K562 (cell line): ENCODE measurements around the gene LIPH. TPM values are rescaled to one million over a fixed set of nuclear protein-coding genes. Genes with fewer than 3 reads are reported as not detected.

Experiments used
- DMBX1 ChIP-seq: fragments of 250-450 bp; sonication (Bioruptor Pico); IDR thresholded peaks from 2 replicates; pipeline ENCODE4 v1.8.0; 2022; ENCODE audit warnings: inconsistent platforms, mild to moderate bottlenecking, moderate library complexity, borderline replicate concordance
- OTX1 ChIP-seq: fragments of 450-650 bp; formaldehyde crosslinking; IDR thresholded peaks from 2 replicates; pipeline ENCODE4 v1.4.0; 2022; ENCODE audit warnings: mild to moderate bottlenecking
- PCBP2 ChIP-seq: fragments of 200-400 bp; formaldehyde crosslinking; IDR thresholded peaks from 2 replicates; pipeline ENCODE4 v1.6.1; 2018; ENCODE audit warnings: low read length, low read depth, mild to moderate bottlenecking, moderate library complexity; ENCODE audit not compliant: poor library complexity, severe bottlenecking
- PHF21A ChIP-seq: fragments of 450-650 bp; IDR thresholded peaks from 2 replicates; pipeline ENCODE4 v1.6.1; 2017; ENCODE audit warnings: low read depth, borderline replicate concordance
- SMAD4 ChIP-seq: fragments of 250-450 bp; sonication (Bioruptor Pico); conservative IDR thresholded peaks from 2 replicates; pipeline ENCODE4 v1.8.0; 2021; ENCODE audit warnings: inconsistent platforms, mild to moderate bottlenecking, moderate library complexity
- polyA plus RNA-seq, 8 experiments: library from polyadenylated mRNA; depleted of rRNA in 4 of 8; stranded (reverse) in 5 of 8; unstranded in 3 of 8; fragments of >200 nt; fragmentation: Nextera tagmentation in 2 of 8; fragmentation: Illumina TruSeq in 1 of 8; extraction: Ambion mirVana in 2 of 8; extraction: Trizol in 1 of 8; gene quantifications; 2 replicates each; pipeline versions ENCODE4 v1.2.1 to v1.2.3, GENCODE V29; 2011 to 2014; ENCODE audit warnings: inconsistent platforms in 1 of 8, missing spikeins in 1 of 8
- total RNA-seq, 7 experiments: library from RNA; depleted of rRNA in 6 of 7; stranded (reverse); fragments of >200 nt in 6 of 7; fragmentation: Illumina TruSeq in 2 of 7; extraction: Trizol in 2 of 7; gene quantifications; 2 replicates each; pipeline versions ENCODE4 v1.2.1 to v1.2.3, GENCODE V29; 2011 to 2021; ENCODE audit warnings: low replicate concordance in 1 of 7
- TF ChIP-seq, protein P1 (sequence below): sonication (generic); formaldehyde crosslinking; IDR thresholded peaks from 2 replicates; pipeline ENCODE4 v1.8.1; 2023; ENCODE audit warnings: missing genetic modification reagents, mild to moderate bottlenecking, borderline replicate concordance
- TF ChIP-seq, protein P2 (sequence below): sonication (generic); formaldehyde crosslinking; IDR thresholded peaks from 2 replicates; pipeline ENCODE4 v1.8.1; 2023; ENCODE audit warnings: mild to moderate bottlenecking, missing genetic modification reagents
- TF ChIP-seq, protein P3 (sequence below): fragments of 450-650 bp; IDR thresholded peaks from 2 replicates; pipeline ENCODE4 v1.6.1; 2016; ENCODE audit warnings: mild to moderate bottlenecking
- TF ChIP-seq, protein P4 (sequence below): sonication (generic); IDR thresholded peaks from 2 replicates; pipeline ENCODE4 v1.6.1; 2016

Gene LIPH
- total and polyA plus RNA-seq, 9 of the 15 experiments (the other 6 are each of a cell fraction or from before 2014, with no cell fraction given): 0.73 to 1.8 (median 1.3) TPM

DNA sequence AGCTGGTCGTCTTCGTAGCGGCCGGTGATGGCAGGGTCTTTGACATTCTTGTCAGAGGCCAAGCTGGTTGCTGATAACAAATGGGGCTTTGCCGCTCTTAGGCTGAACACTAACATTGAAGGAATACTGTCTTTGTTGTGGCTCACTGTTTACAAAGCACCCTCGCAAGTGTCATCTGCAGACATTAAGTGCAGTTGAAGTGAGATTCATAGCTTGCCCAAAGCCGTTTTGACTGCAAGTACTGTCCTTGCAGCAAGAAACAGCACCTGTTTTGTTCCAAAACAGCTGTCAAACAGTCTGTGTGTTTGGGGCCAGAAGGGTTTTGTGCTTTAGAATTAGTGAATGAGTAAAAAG, 34.3 kb upstream of the LIPH start (continued):
- TF ChIP-seq, protein P1, sequence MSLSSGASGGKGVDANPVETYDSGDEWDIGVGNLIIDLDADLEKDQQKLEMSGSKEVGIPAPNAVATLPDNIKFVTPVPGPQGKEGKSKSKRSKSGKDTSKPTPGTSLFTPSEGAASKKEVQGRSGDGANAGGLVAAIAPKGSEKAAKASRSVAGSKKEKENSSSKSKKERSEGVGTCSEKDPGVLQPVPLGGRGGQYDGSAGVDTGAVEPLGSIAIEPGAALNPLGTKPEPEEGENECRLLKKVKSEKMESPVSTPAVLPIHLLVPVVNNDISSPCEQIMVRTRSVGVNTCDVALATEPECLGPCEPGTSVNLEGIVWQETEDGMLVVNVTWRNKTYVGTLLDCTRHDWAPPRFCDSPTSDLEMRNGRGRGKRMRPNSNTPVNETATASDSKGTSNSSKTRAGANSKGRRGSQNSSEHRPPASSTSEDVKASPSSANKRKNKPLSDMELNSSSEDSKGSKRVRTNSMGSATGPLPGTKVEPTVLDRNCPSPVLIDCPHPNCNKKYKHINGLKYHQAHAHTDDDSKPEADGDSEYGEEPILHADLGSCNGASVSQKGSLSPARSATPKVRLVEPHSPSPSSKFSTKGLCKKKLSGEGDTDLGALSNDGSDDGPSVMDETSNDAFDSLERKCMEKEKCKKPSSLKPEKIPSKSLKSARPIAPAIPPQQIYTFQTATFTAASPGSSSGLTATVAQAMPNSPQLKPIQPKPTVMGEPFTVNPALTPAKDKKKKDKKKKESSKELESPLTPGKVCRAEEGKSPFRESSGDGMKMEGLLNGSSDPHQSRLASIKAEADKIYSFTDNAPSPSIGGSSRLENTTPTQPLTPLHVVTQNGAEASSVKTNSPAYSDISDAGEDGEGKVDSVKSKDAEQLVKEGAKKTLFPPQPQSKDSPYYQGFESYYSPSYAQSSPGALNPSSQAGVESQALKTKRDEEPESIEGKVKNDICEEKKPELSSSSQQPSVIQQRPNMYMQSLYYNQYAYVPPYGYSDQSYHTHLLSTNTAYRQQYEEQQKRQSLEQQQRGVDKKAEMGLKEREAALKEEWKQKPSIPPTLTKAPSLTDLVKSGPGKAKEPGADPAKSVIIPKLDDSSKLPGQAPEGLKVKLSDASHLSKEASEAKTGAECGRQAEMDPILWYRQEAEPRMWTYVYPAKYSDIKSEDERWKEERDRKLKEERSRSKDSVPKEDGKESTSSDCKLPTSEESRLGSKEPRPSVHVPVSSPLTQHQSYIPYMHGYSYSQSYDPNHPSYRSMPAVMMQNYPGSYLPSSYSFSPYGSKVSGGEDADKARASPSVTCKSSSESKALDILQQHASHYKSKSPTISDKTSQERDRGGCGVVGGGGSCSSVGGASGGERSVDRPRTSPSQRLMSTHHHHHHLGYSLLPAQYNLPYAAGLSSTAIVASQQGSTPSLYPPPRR (CRISPR knock-in tag): 0 out of 2 replicates have a peak, but pooled peaks have one; percentile 50
- TF ChIP-seq PHF21A: no peak
- TF ChIP-seq, protein P2, sequence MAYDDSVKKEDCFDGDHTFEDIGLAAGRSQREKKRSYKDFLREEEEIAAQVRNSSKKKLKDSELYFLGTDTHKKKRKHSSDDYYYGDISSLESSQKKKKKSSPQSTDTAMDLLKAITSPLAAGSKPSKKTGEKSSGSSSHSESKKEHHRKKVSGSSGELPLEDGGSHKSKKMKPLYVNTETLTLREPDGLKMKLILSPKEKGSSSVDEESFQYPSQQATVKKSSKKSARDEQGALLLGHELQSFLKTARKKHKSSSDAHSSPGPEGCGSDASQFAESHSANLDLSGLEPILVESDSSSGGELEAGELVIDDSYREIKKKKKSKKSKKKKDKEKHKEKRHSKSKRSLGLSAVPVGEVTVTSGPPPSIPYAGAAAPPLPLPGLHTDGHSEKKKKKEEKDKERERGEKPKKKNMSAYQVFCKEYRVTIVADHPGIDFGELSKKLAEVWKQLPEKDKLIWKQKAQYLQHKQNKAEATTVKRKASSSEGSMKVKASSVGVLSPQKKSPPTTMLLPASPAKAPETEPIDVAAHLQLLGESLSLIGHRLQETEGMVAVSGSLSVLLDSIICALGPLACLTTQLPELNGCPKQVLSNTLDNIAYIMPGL (CRISPR knock-in tag): 0 out of 2 replicates have a peak, but pooled peaks have one; percentile 7
- no peak for TF ChIP-seq DMBX1 (CRISPR knock-in tag)
- TF ChIP-seq, protein P3, sequence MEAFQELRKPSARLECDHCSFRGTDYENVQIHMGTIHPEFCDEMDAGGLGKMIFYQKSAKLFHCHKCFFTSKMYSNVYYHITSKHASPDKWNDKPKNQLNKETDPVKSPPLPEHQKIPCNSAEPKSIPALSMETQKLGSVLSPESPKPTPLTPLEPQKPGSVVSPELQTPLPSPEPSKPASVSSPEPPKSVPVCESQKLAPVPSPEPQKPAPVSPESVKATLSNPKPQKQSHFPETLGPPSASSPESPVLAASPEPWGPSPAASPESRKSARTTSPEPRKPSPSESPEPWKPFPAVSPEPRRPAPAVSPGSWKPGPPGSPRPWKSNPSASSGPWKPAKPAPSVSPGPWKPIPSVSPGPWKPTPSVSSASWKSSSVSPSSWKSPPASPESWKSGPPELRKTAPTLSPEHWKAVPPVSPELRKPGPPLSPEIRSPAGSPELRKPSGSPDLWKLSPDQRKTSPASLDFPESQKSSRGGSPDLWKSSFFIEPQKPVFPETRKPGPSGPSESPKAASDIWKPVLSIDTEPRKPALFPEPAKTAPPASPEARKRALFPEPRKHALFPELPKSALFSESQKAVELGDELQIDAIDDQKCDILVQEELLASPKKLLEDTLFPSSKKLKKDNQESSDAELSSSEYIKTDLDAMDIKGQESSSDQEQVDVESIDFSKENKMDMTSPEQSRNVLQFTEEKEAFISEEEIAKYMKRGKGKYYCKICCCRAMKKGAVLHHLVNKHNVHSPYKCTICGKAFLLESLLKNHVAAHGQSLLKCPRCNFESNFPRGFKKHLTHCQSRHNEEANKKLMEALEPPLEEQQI: no peak
- no peak for TF ChIP-seq OTX1 (CRISPR knock-in tag)
- TF ChIP-seq, protein P4, sequence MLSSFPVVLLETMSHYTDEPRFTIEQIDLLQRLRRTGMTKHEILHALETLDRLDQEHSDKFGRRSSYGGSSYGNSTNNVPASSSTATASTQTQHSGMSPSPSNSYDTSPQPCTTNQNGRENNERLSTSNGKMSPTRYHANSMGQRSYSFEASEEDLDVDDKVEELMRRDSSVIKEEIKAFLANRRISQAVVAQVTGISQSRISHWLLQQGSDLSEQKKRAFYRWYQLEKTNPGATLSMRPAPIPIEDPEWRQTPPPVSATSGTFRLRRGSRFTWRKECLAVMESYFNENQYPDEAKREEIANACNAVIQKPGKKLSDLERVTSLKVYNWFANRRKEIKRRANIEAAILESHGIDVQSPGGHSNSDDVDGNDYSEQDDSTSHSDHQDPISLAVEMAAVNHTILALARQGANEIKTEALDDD: no peak
- TF ChIP-seq SMAD4: 0 out of 2 replicates have a peak, but pooled peaks have one; percentile 4
- TF ChIP-seq PCBP2: no peak
